Lower leg skin (tissue), 4 donors: ENCODE data around the gene CADM1. TPM values are rescaled to one million over a fixed set of nuclear protein-coding genes. Genes with fewer than 3 reads are reported as not detected.

Experiments used
- DNase-seq, 2 donors: peaks; one replicate each; pipeline ENCODE4 v3.0.0-alpha.2; 2019; ENCODE audit warnings: low spot score in 2 of 2
- H3K4me3 ChIP-seq: fragments of 200-600 bp; sonication (generic); 2 replicates; pipeline ENCODE4 v1.5.1; 2017; ENCODE audit warnings: mild to moderate bottlenecking, low read depth; ENCODE audit not compliant: poor library complexity, severe bottlenecking
- POLR2A ChIP-seq, 2 donors: fragments of 450-650 bp; IDR thresholded peaks; one replicate each; pipeline ENCODE4 v1.6.1; 2016 to 2017; ENCODE audit warnings: antibody characterized with exemption in 2 of 2, mild to moderate bottlenecking in 1 of 2, moderate library complexity in 1 of 2
- WGBS, 2 donors: methylation state at CpG; one replicate each; pipeline ENCODE4 v1.1.5; 2018; 5-methylcytosine and 5-hydroxymethylcytosine counted together
- intact Hi-C: fragments of 100-400 bp; cut with DNase I; formaldehyde crosslinking; loops from one replicate; pipeline ENCODE4 v1.15.0; 2023; ENCODE audit warnings: low total_unique reads
- total RNA-seq, 4 donors: library from RNA; depleted of rRNA; stranded (reverse); fragments of >200 nt; gene quantifications; one replicate each; pipeline ENCODE4 v1.1.0, GENCODE V29; 2016
- TF ChIP-seq, protein P1 (sequence below), 3 donors: fragments of 450-650 bp; IDR thresholded peaks; one replicate each; pipeline ENCODE4 v1.5.1; 2016; ENCODE audit warnings: antibody characterized with exemption in 3 of 3, mild to moderate bottlenecking in 3 of 3, moderate library complexity in 2 of 3

Gene CADM1
- total RNA-seq, 4 donors from 2014 or later, result 9.4 to 21.4 (median 11.8) TPM

DNA sequence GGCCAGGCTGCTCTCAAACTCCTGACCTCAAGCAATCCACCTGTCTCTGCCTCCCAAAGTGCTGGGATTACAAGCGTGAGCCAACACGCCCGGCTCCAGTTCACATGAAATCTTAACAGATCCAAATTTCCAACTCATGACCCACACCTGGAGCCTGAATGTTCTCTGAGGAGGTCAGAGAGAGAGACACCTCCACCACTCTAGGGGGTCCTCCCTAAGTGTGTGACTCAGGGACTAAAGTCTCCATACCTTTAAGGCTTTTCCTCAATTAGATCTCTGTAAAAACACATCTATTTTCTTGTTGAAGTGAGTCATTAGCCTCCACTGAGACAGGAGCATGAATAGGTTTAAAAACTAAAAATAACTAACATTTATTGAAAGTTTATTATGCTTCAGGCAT, 376.4 kb downstream of the CADM1 start:
- intact Hi-C loops, result no loop called here
- no peak overlapping the region for H3K4me3 ChIP-seq

DNA sequence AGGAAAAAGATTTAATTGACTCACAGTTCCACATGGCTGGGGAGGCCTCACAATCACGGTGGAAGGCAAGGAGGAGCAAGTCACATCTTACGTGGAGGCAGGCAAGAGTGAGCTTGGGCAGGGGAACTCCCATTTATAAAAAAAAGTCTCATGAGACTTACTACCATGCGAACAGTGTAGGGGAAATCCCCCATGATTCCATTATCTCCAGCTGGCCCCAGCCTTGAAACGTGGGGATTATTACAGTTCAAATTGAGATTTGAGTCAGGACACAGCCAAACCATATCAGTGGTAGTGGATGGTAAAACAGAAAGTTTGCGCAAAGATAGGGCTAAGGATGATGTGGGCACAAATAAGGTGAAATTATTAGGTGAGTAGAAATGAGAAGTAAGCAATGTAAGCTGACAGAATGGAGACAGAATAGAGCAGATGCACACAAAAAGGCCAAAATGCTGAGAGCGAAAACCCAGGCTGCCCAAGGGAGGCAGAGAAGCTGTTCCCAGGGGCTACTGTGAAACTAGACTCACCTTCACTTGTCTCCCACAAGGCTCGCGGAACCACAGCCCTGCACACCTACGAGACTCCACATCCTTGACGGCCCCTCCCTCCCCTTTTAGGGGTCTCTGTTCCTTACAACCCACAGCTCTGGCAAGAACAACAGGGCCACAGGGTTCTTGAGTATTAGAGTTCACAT, 377.6 kb downstream of the CADM1 start:
- TF ChIP-seq, protein P1, sequence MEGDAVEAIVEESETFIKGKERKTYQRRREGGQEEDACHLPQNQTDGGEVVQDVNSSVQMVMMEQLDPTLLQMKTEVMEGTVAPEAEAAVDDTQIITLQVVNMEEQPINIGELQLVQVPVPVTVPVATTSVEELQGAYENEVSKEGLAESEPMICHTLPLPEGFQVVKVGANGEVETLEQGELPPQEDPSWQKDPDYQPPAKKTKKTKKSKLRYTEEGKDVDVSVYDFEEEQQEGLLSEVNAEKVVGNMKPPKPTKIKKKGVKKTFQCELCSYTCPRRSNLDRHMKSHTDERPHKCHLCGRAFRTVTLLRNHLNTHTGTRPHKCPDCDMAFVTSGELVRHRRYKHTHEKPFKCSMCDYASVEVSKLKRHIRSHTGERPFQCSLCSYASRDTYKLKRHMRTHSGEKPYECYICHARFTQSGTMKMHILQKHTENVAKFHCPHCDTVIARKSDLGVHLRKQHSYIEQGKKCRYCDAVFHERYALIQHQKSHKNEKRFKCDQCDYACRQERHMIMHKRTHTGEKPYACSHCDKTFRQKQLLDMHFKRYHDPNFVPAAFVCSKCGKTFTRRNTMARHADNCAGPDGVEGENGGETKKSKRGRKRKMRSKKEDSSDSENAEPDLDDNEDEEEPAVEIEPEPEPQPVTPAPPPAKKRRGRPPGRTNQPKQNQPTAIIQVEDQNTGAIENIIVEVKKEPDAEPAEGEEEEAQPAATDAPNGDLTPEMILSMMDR (IDR thresholded peaks at IDR 0.05), result no peak
- TF ChIP-seq POLR2A (IDR thresholded peaks at IDR 0.05), result no peak
- WGBS, 2 donors, result 63 to 72% methylated on average over 10 of the region's 10 CpGs
- H3K4me3 ChIP-seq, result no peak overlapping the region
- intact Hi-C loops, result no loop called here
- DNase-seq, result no peak

More for the DNA sequence above, 376.4 kb downstream of the CADM1 start:
- DNase-seq, result no peak
- TF ChIP-seq POLR2A (IDR thresholded peaks at IDR 0.05), result no peak
- TF ChIP-seq, protein P1 (IDR thresholded peaks at IDR 0.05), result no peak
- 51 to 75% methylated on average over 3 of the region's 3 CpGs for WGBS, 2 donors

DNA sequence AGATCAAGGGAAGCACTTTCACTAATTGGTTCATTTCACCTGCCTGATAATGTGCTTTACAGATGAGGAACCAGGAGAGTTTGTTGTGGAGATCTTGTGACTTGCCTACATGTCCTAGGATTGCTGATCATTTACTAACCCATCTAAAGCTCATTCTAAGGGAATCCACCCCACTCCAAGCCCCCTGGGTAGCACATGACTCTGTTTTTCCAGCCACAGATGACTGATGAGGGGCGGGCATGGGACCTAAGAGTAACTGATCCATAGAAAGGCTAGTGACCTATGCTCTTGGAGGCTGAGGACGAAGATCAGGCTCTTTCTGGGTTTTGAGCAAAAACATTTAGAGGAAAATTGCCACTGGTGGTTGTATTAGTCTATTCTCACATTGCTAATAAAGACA, 378.1 kb downstream of the CADM1 start:
- WGBS, 2 donors, result 84 to 100% methylated on average over 2 of the region's 2 CpGs
- no peak for DNase-seq
- intact Hi-C loops, result no loop called here

DNA sequence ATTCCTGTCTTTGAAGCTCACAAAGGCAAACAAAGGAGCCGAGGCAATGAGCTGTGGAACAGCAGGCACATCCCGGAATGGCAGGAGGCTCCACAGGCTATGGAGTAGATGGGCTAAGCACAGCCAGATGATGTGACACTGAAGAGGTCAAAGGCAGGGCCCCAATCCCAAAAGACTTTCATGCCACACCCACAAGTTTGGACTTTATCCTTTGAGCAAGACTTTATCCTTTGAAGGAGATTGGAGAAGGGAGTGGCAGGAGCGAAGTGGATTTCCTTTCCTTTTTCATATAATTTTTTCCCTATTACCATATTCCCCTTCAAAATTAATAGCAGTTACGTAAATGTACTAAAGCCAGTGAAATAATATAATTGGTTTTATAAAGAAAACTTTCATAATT, 379.4 kb downstream of the CADM1 start:
- H3K4me3 ChIP-seq, result no peak overlapping the region

More for the DNA sequence above, 378.1 kb downstream of the CADM1 start:
- TF ChIP-seq, protein P1 (IDR thresholded peaks at IDR 0.05), result no peak
- no peak for TF ChIP-seq POLR2A (IDR thresholded peaks at IDR 0.05)
- no peak overlapping the region for H3K4me3 ChIP-seq

DNA sequence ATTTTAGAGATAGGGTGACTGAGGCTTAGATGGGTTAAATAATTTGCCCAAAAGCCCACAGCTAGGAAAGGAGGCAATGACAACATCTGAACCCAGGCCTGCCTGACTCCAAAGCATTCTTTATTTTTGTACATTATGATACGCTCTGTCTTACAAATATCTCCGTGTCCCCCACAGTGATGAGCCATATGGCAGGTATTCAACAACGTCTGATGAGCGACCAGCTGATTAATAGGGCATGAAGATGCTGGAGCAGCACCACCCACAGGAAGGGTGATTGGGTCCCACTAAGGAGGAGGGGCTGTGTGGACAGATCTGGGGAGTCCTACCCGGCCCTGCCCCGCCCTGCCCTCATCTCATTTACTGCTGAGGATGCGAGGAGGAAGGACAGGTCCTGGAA, 380.6 kb downstream of the CADM1 start:
- no peak for DNase-seq
- TF ChIP-seq, protein P1 (IDR thresholded peaks at IDR 0.05), result no peak
- no peak for TF ChIP-seq POLR2A (IDR thresholded peaks at IDR 0.05)
- intact Hi-C loops, result no loop called here
- WGBS, 2 donors, result 76 to 80% methylated on average over 7 of the region's 7 CpGs
- no peak overlapping the region for H3K4me3 ChIP-seq

More for the DNA sequence above, 379.4 kb downstream of the CADM1 start:
- 79 to 82% methylated on average over 4 of the region's 4 CpGs for WGBS, 2 donors
- DNase-seq, result no peak
- intact Hi-C loops, result no loop called here
- no peak for TF ChIP-seq POLR2A (IDR thresholded peaks at IDR 0.05)
- TF ChIP-seq, protein P1 (IDR thresholded peaks at IDR 0.05), result no peak

DNA sequence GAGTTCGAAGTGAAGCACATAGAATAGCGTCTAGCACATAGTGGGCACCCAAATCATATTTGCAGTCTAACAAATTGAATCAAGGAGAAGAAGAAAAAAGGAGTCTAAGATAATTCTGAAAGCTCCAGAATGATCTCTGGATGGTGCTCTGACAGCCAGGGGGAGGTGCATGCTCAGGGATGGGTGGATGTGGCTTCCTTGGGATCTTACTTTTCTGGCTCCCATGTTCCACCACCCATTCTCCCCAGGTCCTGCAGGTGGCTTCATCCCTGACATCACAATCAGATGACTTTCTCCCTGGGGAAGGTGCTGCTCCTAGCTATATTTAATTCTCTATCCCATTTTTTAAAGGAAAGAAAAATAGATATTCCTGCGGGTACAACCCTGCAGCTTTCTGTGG, 381.9 kb downstream of the CADM1 start:
- no peak overlapping the region for H3K4me3 ChIP-seq
- WGBS, 2 donors, result 94 to 95% methylated on average over 3 of the region's 3 CpGs
- DNase-seq, result peak in 1 of 2 donors; percentile 58

More for the DNA sequence above, 381.9 kb downstream of the CADM1 start:
- no peak for TF ChIP-seq POLR2A (IDR thresholded peaks at IDR 0.05)
- TF ChIP-seq, protein P1 (IDR thresholded peaks at IDR 0.05), result no peak
- intact Hi-C loops, result no loop called here
